Upper lobe of right lung (tissue), 1 donor: ENCODE measurements around the gene TLE5. TPM values are rescaled to one million over a fixed set of nuclear protein-coding genes. Genes with fewer than 3 reads are reported as not detected.

Experiments used
- ATAC-seq: fragments of 200-7000 bp; cut with Tn5 transposase; one replicate; pipeline ENCODE4 v1.9.1; 2020; ENCODE audit warnings: mild to moderate bottlenecking, moderate library complexity
- DNase-seq: peaks from one replicate; pipeline ENCODE4 v3.0.0-alpha.2; 2020
- H3K27ac ChIP-seq: fragments of 200-600 bp; one replicate; pipeline ENCODE4 v1.8.0; 2022
- H3K27me3 ChIP-seq: fragments of 200-600 bp; one replicate; pipeline ENCODE4 v1.8.0; 2022; ENCODE audit warnings: mild to moderate bottlenecking
- H3K36me3 ChIP-seq: fragments of 200-600 bp; one replicate; pipeline ENCODE4 v1.8.0; 2022
- H3K4me1 ChIP-seq: fragments of 200-600 bp; one replicate; pipeline ENCODE4 v1.8.0; 2022
- H3K4me3 ChIP-seq: fragments of 200-600 bp; one replicate; pipeline ENCODE4 v1.8.0; 2022; ENCODE audit warnings: mild to moderate bottlenecking
- H3K9me3 ChIP-seq: fragments of 200-600 bp; one replicate; pipeline ENCODE4 v1.8.0; 2022
- intact Hi-C: fragments of 100-400 bp; cut with DNase I; formaldehyde crosslinking; loops from one replicate; pipeline ENCODE4 v1.11.0; 2022
- total RNA-seq: library from RNA; stranded (reverse); fragmentation: NEBNext Ultra II Directional; extraction: Animal tissue kit (Norgen Biotek cat#: 25700); gene quantifications from one replicate; pipeline ENCODE4 v1.2.1, GENCODE V29; 2021
- TF ChIP-seq, protein P1 (sequence below): fragments of 200-600 bp; IDR thresholded peaks from one replicate; pipeline ENCODE4 v1.8.0; 2022; ENCODE audit warnings: antibody characterized with exemption
- donor health status: DM: no; HTN: yes; CAD: no; lungs with severe emphysema.

TLE5 gene
- total RNA-seq, 1 donor from 2014 or later = 458 TPM

DNA sequence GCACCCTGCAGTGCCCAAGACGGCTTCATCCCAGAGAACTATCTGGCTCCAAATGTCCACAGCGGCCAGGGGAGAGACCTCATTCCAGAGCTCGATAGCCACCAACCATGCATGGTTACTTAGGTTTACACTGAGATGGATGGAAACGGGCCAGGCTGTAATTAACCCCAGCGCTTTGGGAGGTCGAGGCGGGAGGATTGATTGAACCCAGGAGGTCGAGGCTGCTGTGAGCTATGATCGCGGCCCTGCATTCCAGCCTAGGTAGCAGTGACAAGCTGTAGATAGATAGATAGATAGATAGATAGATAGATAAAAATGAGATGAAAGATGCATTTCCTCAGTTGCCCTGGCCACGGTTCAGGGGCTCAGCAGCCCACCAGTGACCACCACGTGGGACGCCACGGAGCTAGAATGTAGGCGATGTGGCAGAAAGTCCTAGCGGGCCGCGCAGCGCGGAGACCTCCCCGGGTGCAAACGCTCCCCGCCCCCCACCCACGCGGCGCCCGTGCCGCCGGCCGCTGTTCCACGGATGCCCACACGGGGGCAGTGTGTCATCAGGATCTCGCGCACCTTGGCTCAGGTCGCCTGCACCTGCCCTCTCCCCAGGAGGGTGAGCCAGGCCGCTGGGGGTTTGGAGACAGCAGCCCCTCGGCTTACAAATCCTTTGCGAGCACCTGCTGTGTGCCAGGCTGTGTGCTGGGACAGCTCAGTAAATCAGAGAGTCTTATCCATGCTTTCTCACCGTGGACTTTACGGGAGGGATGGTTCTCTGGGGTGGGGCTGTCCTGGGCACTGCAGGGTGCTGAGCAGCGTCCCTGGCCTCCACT is 13.5 kb upstream of the TLE5 start:
- Histone ChIP-seq H3K36me3 (no peaks in the 10 kb centered on the region), H3K9me3 (no peaks in the 10 kb centered on the region), H3K27ac (no peak overlapping the region), H3K4me3 (no peak overlapping the region), H3K4me1 (peaks cover 8% of the 10 kb centered on the region), H3K27me3 (no peaks in the 10 kb centered on the region)
- TF ChIP-seq, protein P1, sequence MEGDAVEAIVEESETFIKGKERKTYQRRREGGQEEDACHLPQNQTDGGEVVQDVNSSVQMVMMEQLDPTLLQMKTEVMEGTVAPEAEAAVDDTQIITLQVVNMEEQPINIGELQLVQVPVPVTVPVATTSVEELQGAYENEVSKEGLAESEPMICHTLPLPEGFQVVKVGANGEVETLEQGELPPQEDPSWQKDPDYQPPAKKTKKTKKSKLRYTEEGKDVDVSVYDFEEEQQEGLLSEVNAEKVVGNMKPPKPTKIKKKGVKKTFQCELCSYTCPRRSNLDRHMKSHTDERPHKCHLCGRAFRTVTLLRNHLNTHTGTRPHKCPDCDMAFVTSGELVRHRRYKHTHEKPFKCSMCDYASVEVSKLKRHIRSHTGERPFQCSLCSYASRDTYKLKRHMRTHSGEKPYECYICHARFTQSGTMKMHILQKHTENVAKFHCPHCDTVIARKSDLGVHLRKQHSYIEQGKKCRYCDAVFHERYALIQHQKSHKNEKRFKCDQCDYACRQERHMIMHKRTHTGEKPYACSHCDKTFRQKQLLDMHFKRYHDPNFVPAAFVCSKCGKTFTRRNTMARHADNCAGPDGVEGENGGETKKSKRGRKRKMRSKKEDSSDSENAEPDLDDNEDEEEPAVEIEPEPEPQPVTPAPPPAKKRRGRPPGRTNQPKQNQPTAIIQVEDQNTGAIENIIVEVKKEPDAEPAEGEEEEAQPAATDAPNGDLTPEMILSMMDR = peak; percentile 91
- DNase-seq = peak; percentile 86
- peak; percentile 94 for ATAC-seq
- intact Hi-C loops = no loop called here

DNA sequence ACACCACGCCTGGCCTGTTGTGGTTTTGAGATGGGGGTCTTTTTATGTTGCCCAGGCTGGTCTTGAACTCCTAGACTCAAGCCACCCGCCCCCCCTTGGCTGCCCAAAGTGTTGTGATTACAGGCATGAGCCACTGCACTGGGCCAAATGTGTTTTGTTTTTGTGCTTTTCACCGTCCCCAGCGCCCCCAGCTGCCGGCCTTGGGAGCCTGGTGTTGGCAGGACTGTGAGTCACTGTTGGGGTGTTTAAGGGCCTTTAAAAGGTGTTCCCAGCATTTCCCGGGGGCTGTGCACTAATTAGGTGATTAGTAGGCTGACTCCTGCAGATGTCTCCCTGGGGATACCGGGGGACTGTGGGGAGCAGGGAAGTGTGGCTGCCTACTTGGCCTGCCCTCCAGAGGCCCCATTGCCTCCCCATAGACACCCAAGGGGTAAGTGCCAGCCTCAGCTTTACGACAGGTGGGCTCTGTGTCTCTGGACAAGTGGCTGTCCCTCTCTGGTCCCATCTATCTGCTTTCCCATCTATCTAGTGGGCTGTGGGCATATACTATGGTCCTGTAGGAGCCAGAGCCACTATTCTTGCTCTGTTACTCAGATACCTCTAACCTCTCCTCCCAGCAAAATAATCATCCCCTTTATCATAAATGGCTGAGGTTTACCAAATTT is 11.8 kb upstream of the TLE5 start:
- peaks cover 3% of the 10 kb centered on the region for H3K4me1 ChIP-seq
- H3K4me3 ChIP-seq = no peak overlapping the region
- TF ChIP-seq, protein P1 = no peak
- ATAC-seq (no peak), DNase-seq (no peak)
- H3K27me3 ChIP-seq = no peaks in the 10 kb centered on the region
- no peaks in the 10 kb centered on the region for H3K9me3 ChIP-seq
- intact Hi-C loops = no loop called here
- no peaks in the 10 kb centered on the region for H3K36me3 ChIP-seq
- peak overlapping the region; percentile 17 for H3K27ac ChIP-seq

DNA sequence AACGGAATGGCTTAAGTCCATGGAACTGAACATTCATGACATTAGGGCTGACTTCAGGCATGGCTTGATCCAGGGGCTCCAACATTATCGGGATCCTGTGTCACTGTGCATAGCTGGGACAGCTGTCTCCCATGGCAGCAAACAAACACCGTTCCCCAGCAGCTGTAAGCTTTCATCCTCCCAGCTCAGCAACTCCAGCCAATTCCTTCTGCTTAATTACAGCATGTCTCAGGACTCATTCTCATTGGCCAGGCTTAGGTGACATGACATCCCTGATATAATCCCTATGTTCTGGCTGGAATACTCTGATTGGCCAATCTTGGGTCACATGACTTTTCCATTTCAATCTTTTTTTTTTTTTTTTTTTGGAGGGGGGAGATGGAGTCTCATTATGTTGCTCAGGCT is 10.9 kb upstream of the TLE5 start:
- DNase-seq (no peak), ATAC-seq (peak; percentile 52)
- Histone ChIP-seq H3K36me3 (no peaks in the 10 kb centered on the region), H3K27ac (peak overlapping the region; percentile 42), H3K27me3 (no peaks in the 10 kb centered on the region), H3K9me3 (no peaks in the 10 kb centered on the region), H3K4me1 (peaks cover 3% of the 10 kb centered on the region), H3K4me3 (no peak overlapping the region)
- intact Hi-C loops = no loop called here
- TF ChIP-seq, protein P1 = no peak

DNA sequence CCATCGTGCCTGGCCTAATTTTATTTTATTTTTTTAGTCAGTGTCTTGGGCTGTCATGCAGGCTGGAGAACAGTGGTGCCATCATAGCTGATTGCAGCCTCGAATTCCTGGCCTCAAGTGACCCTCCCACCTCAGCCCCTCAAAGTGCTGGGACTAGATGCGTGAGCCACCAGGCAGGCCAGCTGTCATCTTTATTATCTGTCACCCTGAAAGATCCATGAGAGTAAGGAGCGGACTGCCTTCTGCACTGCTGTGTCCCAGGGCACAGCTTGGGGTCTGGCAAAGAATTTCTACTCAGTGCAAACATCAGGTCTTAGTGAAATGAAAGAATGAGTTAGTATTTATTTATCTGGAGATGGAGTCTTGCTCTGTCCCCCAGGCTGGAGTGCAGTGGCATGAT is 9.5 kb upstream of the TLE5 start:
- Histone ChIP-seq H3K36me3 (no peaks in the 10 kb centered on the region), H3K9me3 (no peaks in the 10 kb centered on the region), H3K4me3 (no peak overlapping the region), H3K27ac (no peak overlapping the region), H3K27me3 (no peaks in the 10 kb centered on the region), H3K4me1 (peaks cover 3% of the 10 kb centered on the region)
- TF ChIP-seq, protein P1 = no peak
- no peak for DNase-seq
- intact Hi-C loops = no loop called here
- ATAC-seq = no peak

DNA sequence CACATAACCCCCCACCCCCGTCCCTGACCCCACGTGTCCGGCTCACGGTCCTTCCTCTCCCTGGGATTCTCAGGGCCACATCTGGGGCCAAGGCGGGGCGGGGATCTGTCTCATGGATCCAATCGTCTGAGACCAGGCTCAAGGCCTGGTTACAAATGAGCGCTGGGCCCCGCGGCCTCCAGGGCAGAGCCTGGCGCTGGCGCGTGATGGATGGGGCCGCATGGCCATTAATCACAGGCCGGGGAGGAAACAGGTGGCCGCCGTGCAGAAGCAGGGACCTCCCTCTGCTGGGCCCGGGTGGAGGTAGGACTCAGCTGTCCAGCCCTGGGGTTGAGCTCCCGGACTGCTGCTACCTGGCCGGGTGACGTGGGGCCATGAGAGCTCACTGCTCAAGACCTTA is 5.8 kb upstream of the TLE5 start:
- no peak for ATAC-seq
- Histone ChIP-seq H3K36me3 (no peaks in the 10 kb centered on the region), H3K27ac (no peak overlapping the region), H3K9me3 (no peaks in the 10 kb centered on the region), H3K4me1 (peaks cover 11% of the 10 kb centered on the region), H3K27me3 (no peaks in the 10 kb centered on the region), H3K4me3 (no peak overlapping the region)
- DNase-seq = no peak
- TF ChIP-seq, protein P1 = no peak
- intact Hi-C loops = no loop called here
